ENCODE data around the gene THEMIS.

GRCh38 chr6:127855542-127856159 is 45.2 kb downstream of the THEMIS start:
- TF ChIP-seq POLR2A (IDR thresholded peaks at IDR 0.05) (no peak), CTCF (IDR thresholded peaks at IDR 0.05) (peak in 2 of 6 experiments; percentile 29 to 51)

Measured in esophagus squamous epithelium (tissue), 4 donors.